NCI-H1694 (cell line): ENCODE results near the gene THSD4.
"Not testable (repeated sequence)": the region's sequence is repeated elsewhere in the genome, so short reads cannot be mapped to it uniquely, and the experiment has no call there.

ENCODE experiments used
- DNase-seq: peaks from one replicate; lab custom pipeline; 2025; lab: John Stamatoyannopoulos, UW

The THSD4 gene

GRCh38 chr15:71350622-71351378 lies 235.5 kb downstream of the THSD4 start:
- DNase-seq = no peak

- DNase-seq = no peak
These were observed 236.9 kb downstream of the THSD4 start for GRCh38 chr15:71352125-71352524.

- no peak for DNase-seq
These were observed 237.5 kb downstream of the THSD4 start for GRCh38 chr15:71352765-71353164.

- DNase-seq = no peak
These were observed 237.9 kb downstream of the THSD4 start for GRCh38 chr15:71353171-71353570.

- DNase-seq = no peak
These were observed 240.0 kb downstream of the THSD4 start for GRCh38 chr15:71355268-71355667.

- DNase-seq = no peak
These were observed 242.1 kb downstream of the THSD4 start for GRCh38 chr15:71357321-71357732.

- DNase-seq = no peak
These were observed 242.7 kb downstream of the THSD4 start for GRCh38 chr15:71357967-71358366.

GRCh38 chr15:71359246-71359645 lies 244.0 kb downstream of the THSD4 start:
- no peak for DNase-seq

GRCh38 chr15:71362556-71362955 lies 247.3 kb downstream of the THSD4 start:
- DNase-seq = no peak

- DNase-seq = no peak
These were observed 248.0 kb downstream of the THSD4 start for GRCh38 chr15:71362987-71363968.

GRCh38 chr15:71364117-71364584 lies 248.9 kb downstream of the THSD4 start:
- DNase-seq = no peak

GRCh38 chr15:71366522-71366921 lies 251.3 kb downstream of the THSD4 start:
- no peak for DNase-seq

- no peak for DNase-seq
These were observed 251.7 kb downstream of the THSD4 start for GRCh38 chr15:71366926-71367325.

GRCh38 chr15:71367737-71368136 lies 252.5 kb downstream of the THSD4 start:
- not testable (repeated sequence) for DNase-seq

GRCh38 chr15:71372769-71373168 lies 257.5 kb downstream of the THSD4 start:
- not testable (repeated sequence) for DNase-seq

- DNase-seq = no peak
These were observed 258.6 kb downstream of the THSD4 start for GRCh38 chr15:71373917-71374316.

GRCh38 chr15:71374607-71375352 lies 259.5 kb downstream of the THSD4 start:
- no peak for DNase-seq

GRCh38 chr15:71375934-71376333 lies 260.7 kb downstream of the THSD4 start:
- no peak for DNase-seq

GRCh38 chr15:71379893-71380292 lies 264.6 kb downstream of the THSD4 start:
- no peak for DNase-seq

GRCh38 chr15:71380345-71380744 lies 265.1 kb downstream of the THSD4 start:
- no peak for DNase-seq

- no peak for DNase-seq
These were observed 269.2 kb downstream of the THSD4 start for GRCh38 chr15:71384501-71384900.

- DNase-seq = no peak
These were observed 269.8 kb downstream of the THSD4 start for GRCh38 chr15:71385026-71385425.
